Measurements from ENCODE around the gene TEKT2. TPM values are rescaled to one million over a fixed set of nuclear protein-coding genes. Genes with fewer than 3 reads are reported as not detected.

Gene TEKT2
- total and polyA plus RNA-seq, 2 of the 8 experiments (the other 6 are each of a cell fraction or from before 2014, with no cell fraction given) = 1.6 to 1.7 TPM

DNA sequence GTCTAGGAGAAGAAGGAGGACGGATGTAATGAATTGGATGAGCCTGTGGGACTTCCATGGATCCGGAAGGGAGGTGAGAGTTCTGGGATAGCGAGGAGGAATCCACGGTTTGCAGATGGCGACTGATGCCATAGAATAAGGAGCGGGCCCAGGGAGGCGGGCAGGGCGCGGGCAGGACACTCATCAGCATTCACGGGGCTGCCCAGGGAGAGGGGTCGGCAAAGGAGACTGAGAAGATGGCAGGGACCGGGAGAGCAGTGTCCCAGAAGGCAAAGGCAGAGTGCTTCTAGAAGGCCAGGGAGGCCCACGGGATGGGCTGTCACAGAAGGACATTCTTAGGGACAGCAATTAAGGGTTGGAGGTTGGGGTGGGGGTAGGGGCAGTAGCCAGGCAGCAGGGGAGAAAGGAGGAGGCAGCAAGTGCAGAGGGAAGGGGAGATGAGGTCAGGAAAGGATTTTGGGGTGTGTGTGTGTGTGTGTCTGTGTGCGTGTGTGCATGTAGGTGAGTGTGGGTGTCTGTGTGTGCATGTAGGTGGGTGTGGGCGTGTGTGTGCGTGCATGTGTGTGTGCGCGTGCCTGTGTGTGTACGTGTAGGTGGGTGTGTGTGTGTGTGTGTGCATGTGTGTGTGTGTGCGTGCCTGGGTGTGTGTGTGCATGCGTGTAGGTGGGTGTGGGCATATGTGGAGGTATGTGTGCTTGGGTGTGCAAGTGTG is 42.3 kb downstream of the TEKT2 start (continued):
- TF ChIP-seq, protein P1, sequence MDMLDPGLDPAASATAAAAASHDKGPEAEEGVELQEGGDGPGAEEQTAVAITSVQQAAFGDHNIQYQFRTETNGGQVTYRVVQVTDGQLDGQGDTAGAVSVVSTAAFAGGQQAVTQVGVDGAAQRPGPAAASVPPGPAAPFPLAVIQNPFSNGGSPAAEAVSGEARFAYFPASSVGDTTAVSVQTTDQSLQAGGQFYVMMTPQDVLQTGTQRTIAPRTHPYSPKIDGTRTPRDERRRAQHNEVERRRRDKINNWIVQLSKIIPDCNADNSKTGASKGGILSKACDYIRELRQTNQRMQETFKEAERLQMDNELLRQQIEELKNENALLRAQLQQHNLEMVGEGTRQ (IDR thresholded peaks at IDR 0.05; ENCODE audit: low read length) = no peak
- TF ChIP-seq GTF2F1 (IDR thresholded peaks at IDR 0.05; ENCODE audit: borderline replicate concordance, low read depth, low read length) (no peak), KDM5A (IDR thresholded peaks at IDR 0.05; ENCODE audit: low read length) (no peak)
